Keratinocyte (primary cell): ENCODE results near the gene USH2A.

Experiments
- EZH2 ChIP-seq: IDR thresholded peaks from one replicate; pipeline ENCODE4 v1.6.1; 2012; ENCODE audit warnings: inconsistent platforms, mild to moderate bottlenecking, low read length, moderate library complexity
- TF ChIP-seq, protein P1 (sequence below), 3 experiments: IDR thresholded peaks in 1 of 3; conservative IDR thresholded peaks in 1 of 3; optimal IDR thresholded peaks in 1 of 3; 2 replicates in 2 of 3; 3 replicates in 1 of 3; pipeline versions ENCODE3 to v1.5.1; 2011; ENCODE audit warnings: low read length in 3 of 3, mild to moderate bottlenecking in 3 of 3, moderate library complexity in 2 of 3, control low read depth in 1 of 3, inconsistent platforms in 1 of 3; ENCODE audit not compliant: insufficient read depth in 2 of 3; ENCODE audit errors: extremely low read depth in 1 of 3

DNA sequence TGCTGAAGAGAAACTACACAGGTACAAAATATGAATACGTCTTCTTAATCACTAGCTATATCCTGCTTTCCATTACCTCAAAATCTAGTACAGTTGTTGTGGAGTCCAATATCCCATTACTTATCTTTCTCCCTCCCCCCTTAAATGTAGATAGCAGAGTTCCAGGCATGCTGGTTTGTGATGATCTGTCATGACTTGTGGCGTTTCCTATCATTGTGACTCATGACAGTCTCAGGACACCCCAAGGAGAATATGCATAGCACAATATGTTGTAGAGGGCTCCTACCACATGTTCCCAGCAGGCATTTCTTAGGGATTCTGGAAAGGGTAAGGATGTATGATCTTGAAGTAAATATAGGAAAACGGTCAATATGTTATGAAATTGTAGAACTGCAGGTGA, 206.9 kb downstream of the USH2A start:
- no peak for TF ChIP-seq EZH2
- TF ChIP-seq, protein P1, sequence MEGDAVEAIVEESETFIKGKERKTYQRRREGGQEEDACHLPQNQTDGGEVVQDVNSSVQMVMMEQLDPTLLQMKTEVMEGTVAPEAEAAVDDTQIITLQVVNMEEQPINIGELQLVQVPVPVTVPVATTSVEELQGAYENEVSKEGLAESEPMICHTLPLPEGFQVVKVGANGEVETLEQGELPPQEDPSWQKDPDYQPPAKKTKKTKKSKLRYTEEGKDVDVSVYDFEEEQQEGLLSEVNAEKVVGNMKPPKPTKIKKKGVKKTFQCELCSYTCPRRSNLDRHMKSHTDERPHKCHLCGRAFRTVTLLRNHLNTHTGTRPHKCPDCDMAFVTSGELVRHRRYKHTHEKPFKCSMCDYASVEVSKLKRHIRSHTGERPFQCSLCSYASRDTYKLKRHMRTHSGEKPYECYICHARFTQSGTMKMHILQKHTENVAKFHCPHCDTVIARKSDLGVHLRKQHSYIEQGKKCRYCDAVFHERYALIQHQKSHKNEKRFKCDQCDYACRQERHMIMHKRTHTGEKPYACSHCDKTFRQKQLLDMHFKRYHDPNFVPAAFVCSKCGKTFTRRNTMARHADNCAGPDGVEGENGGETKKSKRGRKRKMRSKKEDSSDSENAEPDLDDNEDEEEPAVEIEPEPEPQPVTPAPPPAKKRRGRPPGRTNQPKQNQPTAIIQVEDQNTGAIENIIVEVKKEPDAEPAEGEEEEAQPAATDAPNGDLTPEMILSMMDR (optimal IDR thresholded peaks at IDR 0.05 in 1 of 3, IDR thresholded peaks at IDR 0.05 in 1 of 3, conservative IDR thresholded peaks at IDR 0.05 in 1 of 3; ENCODE audit: extremely low read depth in 1 of 3, insufficient read depth in 2 of 3, low read length in 3 of 3), result no peak
